Cardiac muscle cell (in vitro differentiated cells and primary cell): ENCODE data around the gene GRM1. TPM values are rescaled to one million over a fixed set of nuclear protein-coding genes. Genes with fewer than 3 reads are reported as not detected.
A peak's percentile ranks its signal among the peaks of the same experiment; 100 is the strongest.

Experiments
- DNase-seq, 2 donors: peaks; one replicate each; pipeline versions ENCODE4 v3.0.0 to v3.0.0-alpha.2; 2010 to 2017; ENCODE audit warnings: low read depth in 1 of 2, low spot score in 1 of 2
- H3K27ac ChIP-seq: fragments of 200-600 bp; sonication (generic); 2 replicates; pipeline ENCODE4 v1.5.1; 2016
- H3K27me3 ChIP-seq: fragments of 200-600 bp; sonication (generic); 2 replicates; pipeline ENCODE4 v1.6.0; 2016; ENCODE audit warnings: control low read depth
- H3K36me3 ChIP-seq: fragments of 200-600 bp; sonication (generic); 2 replicates; pipeline ENCODE4 v1.5.1; 2016; ENCODE audit warnings: control low read depth
- H3K4me1 ChIP-seq: fragments of 200-600 bp; sonication (generic); 2 replicates; pipeline ENCODE4 v1.8.1; 2017; ENCODE audit warnings: low read depth, mild to moderate bottlenecking, mixed run types
- H3K4me3 ChIP-seq: fragments of 200-600 bp; sonication (generic); 2 replicates; pipeline ENCODE4 v1.5.1; 2016; ENCODE audit warnings: mild to moderate bottlenecking
- H3K9me3 ChIP-seq: fragments of 200-600 bp; sonication (generic); 2 replicates; pipeline ENCODE4 v1.5.1; 2017; ENCODE audit warnings: low read depth, mild to moderate bottlenecking, control low read depth
- CTCF ChIP-seq: IDR thresholded peaks from 2 replicates; pipeline ENCODE4 v1.5.1; 2012; ENCODE audit warnings: low read depth, mild to moderate bottlenecking, low read length
- polyA plus RNA-seq: library from polyadenylated mRNA; unstranded; fragments of >200 nt; fragmentation: Nextera tagmentation; extraction: Ambion mirVana; gene quantifications from 2 replicates; pipeline ENCODE4 v1.2.1, GENCODE V29; 2016
- total RNA-seq: library from RNA; depleted of rRNA; stranded (reverse); fragments of >200 nt; gene quantifications from 2 replicates; pipeline ENCODE4 v1.2.3, GENCODE V29; 2016

Gene GRM1
- total and polyA plus RNA-seq, 2 experiments from 2014 or later = 0.54 TPM; not detected in 1

GRCh38 chr6:146190581-146190980, 161.7 kb downstream of the GRM1 start:
- Histone ChIP-seq H3K9me3 (no peaks in the 10 kb centered on the region), H3K27me3 (no peaks in the 10 kb centered on the region), H3K27ac (no peak overlapping the region), H3K4me1 (no peaks in the 10 kb centered on the region), H3K36me3 (no peaks in the 10 kb centered on the region), H3K4me3 (no peak overlapping the region)
- TF ChIP-seq CTCF = no peak
- DNase-seq = no peak

- Histone ChIP-seq H3K9me3 (no peaks in the 10 kb centered on the region), H3K36me3 (no peaks in the 10 kb centered on the region), H3K27ac (no peak overlapping the region), H3K27me3 (no peaks in the 10 kb centered on the region), H3K4me3 (no peak overlapping the region), H3K4me1 (no peaks in the 10 kb centered on the region)
- DNase-seq = no peak
- no peak for TF ChIP-seq CTCF
These were observed 162.3 kb downstream of the GRM1 start for GRCh38 chr6:146191166-146191565.

GRCh38 chr6:146191612-146192011, 162.8 kb downstream of the GRM1 start:
- no peak overlapping the region for H3K4me3 ChIP-seq

GRCh38 chr6:146194434-146194833, 165.6 kb downstream of the GRM1 start:
- no peak for TF ChIP-seq CTCF
- Histone ChIP-seq H3K4me1 (no peaks in the 10 kb centered on the region), H3K36me3 (no peaks in the 10 kb centered on the region), H3K9me3 (no peaks in the 10 kb centered on the region), H3K27ac (no peak overlapping the region), H3K27me3 (no peaks in the 10 kb centered on the region), H3K4me3 (no peak overlapping the region)
- DNase-seq = no peak

More at GRCh38 chr6:146191612-146192011, 162.8 kb downstream of the GRM1 start:
- Histone ChIP-seq H3K27ac (no peak overlapping the region), H3K9me3 (no peaks in the 10 kb centered on the region), H3K4me1 (no peaks in the 10 kb centered on the region), H3K36me3 (no peaks in the 10 kb centered on the region), H3K27me3 (no peaks in the 10 kb centered on the region)
- no peak for DNase-seq
- TF ChIP-seq CTCF = no peak

- H3K36me3 ChIP-seq = no peaks in the 10 kb centered on the region
- TF ChIP-seq CTCF = no peak
- no peaks in the 10 kb centered on the region for H3K27me3 ChIP-seq
- no peak overlapping the region for H3K4me3 ChIP-seq
- no peaks in the 10 kb centered on the region for H3K4me1 ChIP-seq
- no peaks in the 10 kb centered on the region for H3K9me3 ChIP-seq
- no peak overlapping the region for H3K27ac ChIP-seq
- DNase-seq = peak in 1 of 2 donors; percentile 7
These were observed 171.3 kb downstream of the GRM1 start for GRCh38 chr6:146200176-146200575.

- no peak overlapping the region for H3K4me3 ChIP-seq
- no peak overlapping the region for H3K27ac ChIP-seq
- DNase-seq = peak in 1 of 2 donors; percentile 14
- TF ChIP-seq CTCF = no peak
- H3K4me1 ChIP-seq = no peaks in the 10 kb centered on the region
- H3K9me3 ChIP-seq = no peaks in the 10 kb centered on the region
- H3K27me3 ChIP-seq = no peaks in the 10 kb centered on the region
- no peaks in the 10 kb centered on the region for H3K36me3 ChIP-seq
These were observed 173.7 kb downstream of the GRM1 start for GRCh38 chr6:146202570-146202969.
